Gastrocnemius medialis (tissue), 4 donors: ENCODE measurements around the gene GCH1. TPM values are rescaled to one million over a fixed set of nuclear protein-coding genes. Genes with fewer than 3 reads are reported as not detected.
A peak's percentile ranks its signal among the peaks of the same experiment; 100 is the strongest.
"Not testable (repeated sequence)": the region's sequence is repeated elsewhere in the genome, so short reads cannot be mapped to it uniquely, and the experiment has no call there.

ENCODE experiments used
- ATAC-seq, 2 donors: fragments of 150-250 bp; one replicate each; pipeline ENCODE4 v1.9.1; 2016
- DNase-seq, 2 donors: peaks; one replicate each; pipeline ENCODE4 v3.0.0-alpha.2; 2019
- H3K27ac ChIP-seq, 4 donors: fragments of 200-600 bp; sonication (generic); 1 replicate in 1 of 4; 2 replicates in 3 of 4; pipeline ENCODE4 v1.5.1; 2016 to 2018; ENCODE audit warnings: mild to moderate bottlenecking in 2 of 4, moderate library complexity in 1 of 4
- H3K27me3 ChIP-seq, 3 donors: fragments of 200-600 bp; sonication (generic) in 2 of 3; 1 replicate in 1 of 3; 2 replicates in 2 of 3; pipeline versions ENCODE4 v1.5.1 to v1.6.0; 2016 to 2019; ENCODE audit warnings: mild to moderate bottlenecking in 1 of 3, moderate library complexity in 1 of 3
- H3K36me3 ChIP-seq, 2 donors: fragments of 200-600 bp; sonication (generic) in 1 of 2; one replicate each; pipeline ENCODE4 v1.5.1; 2017 to 2018
- H3K4me1 ChIP-seq, 2 donors: fragments of 200-600 bp; sonication (generic) in 1 of 2; one replicate each; pipeline ENCODE4 v1.5.1; 2016 to 2017; ENCODE audit warnings: mild to moderate bottlenecking in 2 of 2
- H3K4me3 ChIP-seq, 4 donors: fragments of 200-600 bp; sonication (generic) in 3 of 4; 1 replicate in 1 of 4; 2 replicates in 3 of 4; pipeline ENCODE4 v1.5.1; 2016 to 2019; ENCODE audit warnings: mild to moderate bottlenecking in 2 of 4
- H3K9me3 ChIP-seq, 3 donors: fragments of 200-600 bp; sonication (generic) in 2 of 3; 1 replicate in 1 of 3; 2 replicates in 2 of 3; pipeline ENCODE4 v1.5.1; 2016 to 2019
- POLR2A ChIP-seq, 2 donors: fragments of 450-650 bp; IDR thresholded peaks; one replicate each; pipeline ENCODE4 v1.6.1; 2017; ENCODE audit warnings: antibody characterized with exemption in 2 of 2, mild to moderate bottlenecking in 2 of 2, moderate library complexity in 2 of 2
- in situ Hi-C, 4 donors: fragments of 200-750 bp; cut with MboI; loops; one replicate each; pipeline versions ENCODE4 v1.15.0 to v1.8.0; 2017; ENCODE audit warnings: low sequenced_read_pairs in 4 of 4
- intact Hi-C: fragments of 100-400 bp; cut with DNase I; formaldehyde crosslinking; loops from one replicate; pipeline ENCODE4 v1.15.1; 2023; ENCODE audit warnings: low total_unique reads
- total RNA-seq, 4 donors: library from RNA; depleted of rRNA; stranded (reverse); fragments of >200 nt; gene quantifications; one replicate each; pipeline versions ENCODE4 v1.1.0 to v1.2.3, GENCODE V29; 2016
- TF ChIP-seq, protein P1 (sequence below), 5 experiments: fragments of 450-650 bp in 3 of 5; fragments of 200-600 bp in 2 of 5; sonication (generic) in 2 of 5; IDR thresholded peaks in 4 of 5; conservative IDR thresholded peaks in 1 of 5; 1 replicate in 4 of 5; 2 replicates in 1 of 5; pipeline ENCODE4 v1.5.1; 2016 to 2019; ENCODE audit warnings: antibody characterized with exemption in 5 of 5, mild to moderate bottlenecking in 3 of 5, moderate library complexity in 3 of 5

Gene GCH1
- total RNA-seq, 4 donors from 2014 or later: 0.53 to 1.6 (median 0.92) TPM

DNA sequence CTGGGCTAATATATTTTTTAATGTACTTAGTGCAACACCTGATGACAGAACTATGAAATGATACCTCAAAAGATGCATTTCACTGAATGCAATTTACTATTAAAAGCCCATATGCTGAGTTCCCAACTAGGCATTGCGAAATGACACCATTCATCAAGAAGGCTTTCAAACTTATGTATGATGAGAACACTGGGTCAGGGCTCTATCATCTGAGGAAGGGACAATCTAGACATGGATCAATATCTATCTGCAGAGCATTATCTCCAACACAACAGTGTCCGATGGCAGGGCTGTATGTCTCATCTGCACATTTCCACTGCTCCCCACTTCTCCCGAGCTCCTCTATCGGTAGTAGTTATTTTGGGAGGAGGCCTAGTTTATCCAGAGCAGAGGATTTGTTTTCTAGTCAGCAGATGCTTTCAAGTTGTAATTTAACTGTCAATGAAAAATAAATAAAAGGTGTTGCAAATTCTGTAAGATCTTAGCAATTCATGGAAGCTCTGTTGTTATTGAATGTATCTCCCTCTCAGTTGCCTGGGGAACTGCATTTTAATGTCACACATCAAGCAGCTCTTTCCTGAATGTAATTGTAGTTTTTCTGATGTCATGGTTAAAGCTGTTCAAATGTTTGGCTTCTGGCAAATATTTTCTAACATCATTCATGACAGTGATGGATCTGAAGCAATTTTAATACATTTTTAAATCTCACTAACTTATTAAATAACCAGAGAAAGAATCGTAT lies 7.4 kb upstream of the GCH1 start:
- H3K27ac ChIP-seq: no peak overlapping the region
- H3K4me1 ChIP-seq: no peaks in the 10 kb centered on the region
- DNase-seq (no peak), ATAC-seq (no peak)
- no peaks in the 10 kb centered on the region for H3K36me3 ChIP-seq
- H3K27me3 ChIP-seq: no peaks in the 10 kb centered on the region
- in situ Hi-C loops: no loop called here
- TF ChIP-seq, protein P1, sequence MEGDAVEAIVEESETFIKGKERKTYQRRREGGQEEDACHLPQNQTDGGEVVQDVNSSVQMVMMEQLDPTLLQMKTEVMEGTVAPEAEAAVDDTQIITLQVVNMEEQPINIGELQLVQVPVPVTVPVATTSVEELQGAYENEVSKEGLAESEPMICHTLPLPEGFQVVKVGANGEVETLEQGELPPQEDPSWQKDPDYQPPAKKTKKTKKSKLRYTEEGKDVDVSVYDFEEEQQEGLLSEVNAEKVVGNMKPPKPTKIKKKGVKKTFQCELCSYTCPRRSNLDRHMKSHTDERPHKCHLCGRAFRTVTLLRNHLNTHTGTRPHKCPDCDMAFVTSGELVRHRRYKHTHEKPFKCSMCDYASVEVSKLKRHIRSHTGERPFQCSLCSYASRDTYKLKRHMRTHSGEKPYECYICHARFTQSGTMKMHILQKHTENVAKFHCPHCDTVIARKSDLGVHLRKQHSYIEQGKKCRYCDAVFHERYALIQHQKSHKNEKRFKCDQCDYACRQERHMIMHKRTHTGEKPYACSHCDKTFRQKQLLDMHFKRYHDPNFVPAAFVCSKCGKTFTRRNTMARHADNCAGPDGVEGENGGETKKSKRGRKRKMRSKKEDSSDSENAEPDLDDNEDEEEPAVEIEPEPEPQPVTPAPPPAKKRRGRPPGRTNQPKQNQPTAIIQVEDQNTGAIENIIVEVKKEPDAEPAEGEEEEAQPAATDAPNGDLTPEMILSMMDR (IDR thresholded peaks at IDR 0.05 in 4 of 5, conservative IDR thresholded peaks at IDR 0.05 in 1 of 5): no peak
- TF ChIP-seq POLR2A (IDR thresholded peaks at IDR 0.05): no peak
- H3K9me3 ChIP-seq: no peaks in the 10 kb centered on the region
- no peak overlapping the region for H3K4me3 ChIP-seq
- intact Hi-C loops: loop anchor here (10.0 kb wide), 1 partner anchor 115 kb away; the partner anchor contains the start of genes SOCS4 and WDHD1

DNA sequence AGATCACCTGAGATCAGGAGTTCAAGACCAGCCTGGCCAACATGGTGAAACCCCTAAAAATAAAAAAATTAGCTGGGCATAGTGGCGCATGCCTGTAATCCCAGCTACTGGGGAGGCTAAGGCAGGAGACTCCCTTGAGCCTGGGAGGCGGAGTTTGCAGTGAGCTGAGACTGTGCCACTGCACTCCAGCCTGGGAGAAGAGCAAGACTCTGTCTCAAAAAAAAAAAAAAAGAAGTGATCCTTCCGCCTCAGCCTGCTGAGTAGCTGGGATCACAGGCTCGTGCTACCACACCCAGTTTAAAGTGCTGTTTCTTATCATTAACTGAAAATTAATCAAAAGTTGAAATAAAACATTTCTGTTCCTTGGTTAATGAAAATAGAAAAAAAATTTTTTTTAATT lies 6.3 kb upstream of the GCH1 start:
- H3K9me3 ChIP-seq, H3K27me3 ChIP-seq, DNase-seq, H3K36me3 ChIP-seq, H3K27ac ChIP-seq, in situ Hi-C loops, H3K4me3 ChIP-seq, ATAC-seq, H3K4me1 ChIP-seq: not testable (repeated sequence)
- intact Hi-C loops: loop anchor here (10.0 kb wide), 1 partner anchor 116 kb away; the partner anchor contains the start of genes SOCS4 and WDHD1

DNA sequence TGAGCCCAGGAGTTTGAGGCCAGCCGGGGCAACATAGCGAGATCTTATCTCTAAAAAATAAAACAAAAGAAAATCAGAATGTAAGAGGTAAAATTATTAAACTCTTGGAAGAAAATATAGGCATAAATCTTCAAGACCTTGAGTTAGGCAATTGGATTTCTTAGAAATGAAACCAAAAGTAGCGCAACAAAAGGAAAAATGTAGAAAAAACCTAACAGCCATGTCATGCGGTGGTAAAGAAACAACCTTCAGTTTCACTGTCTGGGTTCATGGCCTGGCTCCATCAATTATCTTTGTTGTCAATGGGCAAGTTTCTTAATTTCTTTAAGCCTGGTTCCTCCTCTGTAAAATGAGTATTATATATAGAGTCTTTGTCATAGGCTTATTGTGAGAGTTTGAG lies 5.6 kb upstream of the GCH1 start:
- Histone ChIP-seq H3K4me1 (no peaks in the 10 kb centered on the region), H3K27me3 (no peaks in the 10 kb centered on the region), H3K27ac (no peak overlapping the region), H3K9me3 (no peaks in the 10 kb centered on the region), H3K36me3 (no peaks in the 10 kb centered on the region), H3K4me3 (no peak overlapping the region)
- ATAC-seq: no peak
- TF ChIP-seq POLR2A (IDR thresholded peaks at IDR 0.05): no peak
- TF ChIP-seq, protein P1 (IDR thresholded peaks at IDR 0.05 in 4 of 5, conservative IDR thresholded peaks at IDR 0.05 in 1 of 5): no peak
- DNase-seq: no peak
- in situ Hi-C loops (no loop called here), intact Hi-C loops (loop anchor here (10.0 kb wide), 1 partner anchor 117 kb away; the partner anchor contains the start of genes SOCS4 and WDHD1)

DNA sequence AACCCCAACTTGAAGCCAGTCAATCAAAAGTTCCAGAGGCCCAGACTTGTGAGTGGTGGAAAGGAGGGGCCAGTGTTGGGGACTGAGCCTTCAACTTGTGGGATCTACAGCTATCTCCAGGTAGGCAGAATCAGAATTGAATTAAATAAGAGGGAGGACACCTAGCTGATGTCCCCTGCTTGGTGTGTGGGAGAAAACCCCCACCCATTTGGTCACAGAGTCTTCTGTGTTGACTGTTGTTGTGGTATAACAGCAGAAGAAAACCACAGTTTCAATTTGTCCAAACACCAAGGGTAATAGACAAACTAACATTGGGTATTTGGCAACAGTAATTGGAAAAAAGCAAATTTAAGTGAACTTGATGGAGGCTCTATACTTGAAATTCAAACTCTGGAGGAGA lies 3.4 kb upstream of the GCH1 start:
- no peak overlapping the region for H3K4me3 ChIP-seq
- H3K36me3 ChIP-seq: no peaks in the 10 kb centered on the region
- no peaks in the 10 kb centered on the region for H3K4me1 ChIP-seq
- no peak for DNase-seq
- no peak for ATAC-seq
- H3K27me3 ChIP-seq: peaks cover 0 to 3% (median 0%) of the 10 kb centered on the region in 3 donors
- H3K9me3 ChIP-seq: no peaks in the 10 kb centered on the region
- intact Hi-C loops: loop anchor here (10.0 kb wide), 1 partner anchor 119 kb away; the partner anchor contains the start of genes SOCS4 and WDHD1
- H3K27ac ChIP-seq: no peak overlapping the region
- in situ Hi-C loops: no loop called here
- TF ChIP-seq POLR2A (IDR thresholded peaks at IDR 0.05): no peak
- TF ChIP-seq, protein P1 (IDR thresholded peaks at IDR 0.05 in 4 of 5, conservative IDR thresholded peaks at IDR 0.05 in 1 of 5): no peak

DNA sequence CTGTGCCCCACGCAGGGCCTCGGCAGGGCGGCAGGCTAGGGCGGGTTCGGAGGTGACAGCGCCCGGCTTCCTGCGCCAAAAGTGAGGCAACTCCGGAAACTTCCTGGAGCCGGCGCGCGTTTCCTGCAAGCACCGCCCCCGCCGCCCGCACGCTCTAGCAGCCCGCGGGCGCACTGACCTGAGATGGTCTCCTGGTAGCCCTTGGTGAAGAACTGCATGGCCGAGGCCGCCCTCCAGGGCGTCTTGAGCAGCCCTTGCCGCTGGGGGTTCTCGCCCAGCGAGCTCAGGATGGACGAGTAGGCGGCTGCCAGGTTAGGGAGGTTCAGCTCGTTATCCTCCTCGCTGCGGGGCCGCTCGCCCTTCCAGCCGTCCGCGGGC lies 494 bp downstream of the GCH1 start:
- ATAC-seq: peak; percentile 52 to 64
- DNase-seq: peak; percentile 11 to 49
- Histone ChIP-seq H3K27ac (peak overlapping the region; percentile 62 to 75 (median 73)), H3K36me3 (no peaks in the 10 kb centered on the region), H3K9me3 (no peaks in the 10 kb centered on the region), H3K4me3 (peak overlapping the region; percentile 68 to 79 (median 74)), H3K27me3 (peaks cover 0 to 3% (median 0%) of the 10 kb centered on the region in 3 donors), H3K4me1 (no peaks in the 10 kb centered on the region)
- TF ChIP-seq POLR2A (IDR thresholded peaks at IDR 0.05): no peak
- TF ChIP-seq, protein P1 (IDR thresholded peaks at IDR 0.05 in 4 of 5, conservative IDR thresholded peaks at IDR 0.05 in 1 of 5): no peak
- in situ Hi-C loops (no loop called here), intact Hi-C loops (loop anchor here (10.0 kb wide), 1 partner anchor 123 kb away; the partner anchor contains the start of genes SOCS4 and WDHD1)
